Measurements from ENCODE around the gene ROM1. TPM values are rescaled to one million over a fixed set of nuclear protein-coding genes. Genes with fewer than 3 reads are reported as not detected.
"Not testable (repeated sequence)": the region's sequence is repeated elsewhere in the genome, so short reads cannot be mapped to it uniquely, and the experiment has no call there.

ROM1 gene
- total RNA-seq, 1 donor from 2014 or later: 2.0 TPM

GRCh38 chr11:62613291-62613778 lies 278 bp downstream of the ROM1 start:
- intact Hi-C loops (cut with micrococcal nuclease): no loop called here
- H3K4me3 ChIP-seq: peak overlapping the region; percentile 76

GRCh38 chr11:62614275-62614674 lies 1.2 kb downstream of the ROM1 start:
- intact Hi-C loops (cut with micrococcal nuclease): no loop called here
- Histone ChIP-seq H3K27me3 (ENCODE audit: low read depth) (no peaks in the 10 kb centered on the region), H3K9me3 (replicated peaks) (no peaks in the 10 kb centered on the region), H3K4me3 (no peak overlapping the region), H3K36me3 (peaks cover 28% of the 10 kb centered on the region), H3K4me1 (peaks cover 39% of the 10 kb centered on the region), H3K27ac (replicated peaks) (peak overlapping the region; percentile 96)
- no peak for DNase-seq
- TF ChIP-seq, protein P1, sequence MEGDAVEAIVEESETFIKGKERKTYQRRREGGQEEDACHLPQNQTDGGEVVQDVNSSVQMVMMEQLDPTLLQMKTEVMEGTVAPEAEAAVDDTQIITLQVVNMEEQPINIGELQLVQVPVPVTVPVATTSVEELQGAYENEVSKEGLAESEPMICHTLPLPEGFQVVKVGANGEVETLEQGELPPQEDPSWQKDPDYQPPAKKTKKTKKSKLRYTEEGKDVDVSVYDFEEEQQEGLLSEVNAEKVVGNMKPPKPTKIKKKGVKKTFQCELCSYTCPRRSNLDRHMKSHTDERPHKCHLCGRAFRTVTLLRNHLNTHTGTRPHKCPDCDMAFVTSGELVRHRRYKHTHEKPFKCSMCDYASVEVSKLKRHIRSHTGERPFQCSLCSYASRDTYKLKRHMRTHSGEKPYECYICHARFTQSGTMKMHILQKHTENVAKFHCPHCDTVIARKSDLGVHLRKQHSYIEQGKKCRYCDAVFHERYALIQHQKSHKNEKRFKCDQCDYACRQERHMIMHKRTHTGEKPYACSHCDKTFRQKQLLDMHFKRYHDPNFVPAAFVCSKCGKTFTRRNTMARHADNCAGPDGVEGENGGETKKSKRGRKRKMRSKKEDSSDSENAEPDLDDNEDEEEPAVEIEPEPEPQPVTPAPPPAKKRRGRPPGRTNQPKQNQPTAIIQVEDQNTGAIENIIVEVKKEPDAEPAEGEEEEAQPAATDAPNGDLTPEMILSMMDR (IDR thresholded peaks at IDR 0.05; ENCODE audit: borderline replicate concordance): no peak

More at GRCh38 chr11:62613291-62613778, 278 bp downstream of the ROM1 start:
- Histone ChIP-seq H3K4me1 (peaks cover 39% of the 10 kb centered on the region), H3K36me3 (peaks cover 33% of the 10 kb centered on the region), H3K27me3 (ENCODE audit: low read depth) (no peaks in the 10 kb centered on the region), H3K9me3 (replicated peaks) (no peaks in the 10 kb centered on the region), H3K27ac (replicated peaks) (peak overlapping the region; percentile 96)
- TF ChIP-seq, protein P1 (IDR thresholded peaks at IDR 0.05; ENCODE audit: borderline replicate concordance): no peak
- DNase-seq: no peak

DNA sequence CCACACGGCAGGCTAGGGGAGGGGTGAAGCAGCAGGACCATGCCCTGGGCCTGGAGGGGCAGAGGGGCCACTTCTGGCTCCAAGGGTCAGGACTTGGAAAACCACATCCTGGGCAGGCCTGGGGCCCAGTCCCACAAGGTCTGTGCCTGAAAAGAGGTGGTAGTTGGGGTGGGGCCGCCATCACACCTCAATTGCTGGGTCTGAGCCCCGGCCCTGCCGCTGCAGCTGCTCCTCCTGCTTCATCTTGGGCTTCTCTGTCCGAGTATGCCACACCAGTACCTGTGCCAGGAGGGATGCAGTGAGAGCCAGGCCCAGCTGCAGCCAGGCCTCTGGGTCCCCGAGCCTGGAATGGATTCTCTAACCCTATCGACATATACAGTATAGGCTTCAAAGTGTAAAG lies 2.5 kb downstream of the ROM1 start:
- intact Hi-C loops (cut with micrococcal nuclease): no loop called here
- Histone ChIP-seq H3K4me3 (no peak overlapping the region), H3K9me3 (replicated peaks) (no peaks in the 10 kb centered on the region), H3K27ac (replicated peaks) (no peak overlapping the region), H3K36me3 (peaks cover 25% of the 10 kb centered on the region), H3K27me3 (ENCODE audit: low read depth) (no peaks in the 10 kb centered on the region), H3K4me1 (peaks cover 38% of the 10 kb centered on the region)
- DNase-seq: no peak
- TF ChIP-seq, protein P1 (IDR thresholded peaks at IDR 0.05; ENCODE audit: borderline replicate concordance): no peak

DNA sequence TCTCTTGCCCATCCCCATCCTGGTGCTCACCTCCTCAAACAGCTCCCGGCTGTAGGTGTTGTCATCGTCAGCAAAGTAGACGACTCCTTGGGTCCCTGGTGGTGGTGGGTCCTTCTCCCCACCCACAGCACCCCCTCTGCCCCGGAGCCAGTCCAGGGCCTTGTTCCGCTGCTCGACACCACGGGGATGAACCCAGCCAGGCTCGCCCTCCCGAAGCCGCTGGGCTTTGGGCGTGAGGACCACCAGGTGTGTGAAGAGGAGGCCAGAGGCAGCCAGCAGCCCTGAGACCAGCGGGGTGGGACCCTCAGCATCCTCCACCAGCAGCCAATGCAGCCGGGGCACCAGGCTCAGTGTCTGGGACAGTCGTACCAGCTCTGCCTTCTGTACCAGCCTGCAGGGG lies 3.9 kb downstream of the ROM1 start:
- DNase-seq; H3K27ac ChIP-seq (replicated peaks); H3K27me3 ChIP-seq (ENCODE audit: low read depth); H3K4me3 ChIP-seq; intact Hi-C loops (cut with micrococcal nuclease); H3K9me3 ChIP-seq (replicated peaks): not testable (repeated sequence)
- H3K4me1 ChIP-seq: peaks cover 37% of the 10 kb centered on the region
- peaks cover 25% of the 10 kb centered on the region for H3K36me3 ChIP-seq

GRCh38 chr11:62621027-62621566 lies 8.0 kb downstream of the ROM1 start:
- DNase-seq: no peak
- intact Hi-C loops (cut with micrococcal nuclease): no loop called here
- H3K4me1 ChIP-seq: peaks cover 29% of the 10 kb centered on the region
- no peaks in the 10 kb centered on the region for H3K27me3 ChIP-seq (ENCODE audit: low read depth)
- no peaks in the 10 kb centered on the region for H3K9me3 ChIP-seq (replicated peaks)
- H3K36me3 ChIP-seq: peaks cover 28% of the 10 kb centered on the region
- H3K4me3 ChIP-seq: peak overlapping the region; percentile 83
- peak overlapping the region; percentile 91 for H3K27ac ChIP-seq (replicated peaks)
- TF ChIP-seq, protein P1 (IDR thresholded peaks at IDR 0.05; ENCODE audit: borderline replicate concordance): no peak
